IMR-90 (cell line): Measurements from ENCODE around the gene TPT1. TPM values are rescaled to one million over a fixed set of nuclear protein-coding genes. Genes with fewer than 3 reads are reported as not detected.

Experiments
- ATAC-seq: fragments of 200-7000 bp; cut with Tn5 transposase; 2 replicates; pipeline ENCODE4 v1.9.1; 2020; ENCODE audit warnings: low read depth, mild to moderate bottlenecking, moderate library complexity
- BruUV-seq: library from RNA; stranded (reverse); fragments of 400-500 nt; replicated peaks from 2 replicates; lab custom pipeline; 2021; lab: Mats Ljungman, UMichigan
- CTCF ChIA-PET: fragments of 300-600 bp; formaldehyde crosslinking; extraction: SDS; loops from one replicate; lab custom pipeline; 2021; ENCODE audit warnings: antibody characterized with exemption; lab: Yijun Ruan, JAX
- POLR2A ChIA-PET: fragments of 300-600 bp; sonication (Branson Sonifier 250); formaldehyde crosslinking; loops from one replicate; lab custom pipeline; 2022; ENCODE audit warnings: antibody characterized with exemption; ENCODE audit not compliant: unreplicated experiment; lab: Charles Lee
- DNase-seq: peaks from one replicate; pipeline ENCODE4 v3.0.0; 2013
- H2AFZ ChIP-seq: replicated peaks from 2 replicates; pipeline ENCODE3; 2013; ENCODE audit warnings: low read length, mild to moderate bottlenecking; ENCODE audit not compliant: poor library complexity
- H2AK5ac ChIP-seq: 2 replicates; pipeline ENCODE4 v1.6.1; 2013; ENCODE audit warnings: low read depth, low read length, inconsistent platforms
- H2AK9ac ChIP-seq: replicated peaks from 2 replicates; pipeline ENCODE3; 2013; ENCODE audit warnings: mild to moderate bottlenecking, low read depth, low read length, moderate library complexity; ENCODE audit not compliant: poor library complexity
- H2BK120ac ChIP-seq: 2 replicates; pipeline ENCODE4 v1.6.1; 2013; ENCODE audit warnings: low read depth, low read length, inconsistent platforms
- H2BK15ac ChIP-seq: 3 replicates; pipeline ENCODE4 v1.6.1; 2013; ENCODE audit warnings: low read depth, low read length, inconsistent platforms
- H2BK20ac ChIP-seq: 2 replicates; pipeline ENCODE4 v1.6.1; 2013; ENCODE audit warnings: low read depth, mild to moderate bottlenecking, inconsistent platforms, low read length, moderate library complexity
- H2BK5ac ChIP-seq: 2 replicates; pipeline ENCODE4 v1.6.1; 2013; ENCODE audit warnings: mild to moderate bottlenecking, low read depth, low read length, inconsistent platforms; ENCODE audit not compliant: poor library complexity, severe bottlenecking
- H3K14ac ChIP-seq: replicated peaks from 2 replicates; pipeline ENCODE4 v1.6.1; 2013; ENCODE audit warnings: low read depth, low read length, inconsistent platforms
- H3K18ac ChIP-seq: 2 replicates; pipeline ENCODE4 v1.6.1; 2013; ENCODE audit warnings: low read depth, low read length, control low read depth
- H3K23ac ChIP-seq: 2 replicates; pipeline ENCODE4 v1.6.1; 2013; ENCODE audit warnings: low read depth, low read length, inconsistent platforms
- H3K27ac ChIP-seq: 2 replicates; pipeline ENCODE4 v1.5.1; 2013; ENCODE audit warnings: mild to moderate bottlenecking, control low read depth, low read length; ENCODE audit not compliant: insufficient read depth
- H3K27me3 ChIP-seq: 2 replicates; pipeline ENCODE4 v1.6.1; 2013; ENCODE audit warnings: low read length; ENCODE audit not compliant: control insufficient read depth, insufficient read depth
- H3K36me3 ChIP-seq: 2 replicates; pipeline ENCODE4 v1.6.1; 2013; ENCODE audit warnings: low read length, mixed read lengths; ENCODE audit not compliant: control insufficient read depth, insufficient read depth
- H3K4ac ChIP-seq: 2 replicates; pipeline ENCODE4 v1.6.1; 2013; ENCODE audit warnings: low read depth, low read length, inconsistent platforms
- H3K4me1 ChIP-seq: 2 replicates; pipeline ENCODE4 v1.6.1; 2013; ENCODE audit warnings: low read length, mixed read lengths; ENCODE audit not compliant: control insufficient read depth, insufficient read depth
- H3K4me2 ChIP-seq: 2 replicates; pipeline ENCODE4 v1.6.1; 2013; ENCODE audit warnings: low read depth, mild to moderate bottlenecking, control low read depth, low read length, moderate library complexity
- H3K4me3 ChIP-seq: 2 replicates; pipeline ENCODE4 v1.5.1; 2013; ENCODE audit warnings: low read depth, mild to moderate bottlenecking, control low read depth, low read length, moderate library complexity; ENCODE audit not compliant: insufficient read depth
- H3K56ac ChIP-seq: 2 replicates; pipeline ENCODE4 v1.6.1; 2013; ENCODE audit warnings: low read length, inconsistent platforms; ENCODE audit not compliant: insufficient read depth; ENCODE audit errors: extremely low read depth
- H3K79me1 ChIP-seq, 2 experiments: 2 replicates each; pipeline ENCODE4 v1.6.1; 2013; ENCODE audit warnings: low read length in 2 of 2, inconsistent platforms in 1 of 2, low read depth in 1 of 2
- H3K9ac ChIP-seq: 2 replicates; pipeline ENCODE4 v1.6.1; 2013; ENCODE audit warnings: low read depth, low read length, control low read depth
- H3K9me1 ChIP-seq: 2 replicates; pipeline ENCODE4 v1.6.1; 2013; ENCODE audit warnings: low read length, inconsistent platforms; ENCODE audit not compliant: insufficient read depth
- H3K9me3 ChIP-seq: 2 replicates; pipeline ENCODE4 v1.6.1; 2013; ENCODE audit warnings: low read length; ENCODE audit not compliant: control insufficient read depth, insufficient read depth
- H4K20me1 ChIP-seq: 2 replicates; pipeline ENCODE4 v1.6.1; 2013; ENCODE audit warnings: low read length, inconsistent platforms; ENCODE audit not compliant: insufficient read depth
- H4K5ac ChIP-seq: 2 replicates; pipeline ENCODE4 v1.6.1; 2013; ENCODE audit warnings: mild to moderate bottlenecking, low read depth, low read length, control low read depth
- H4K8ac ChIP-seq, 2 experiments: 2 replicates each; pipeline ENCODE4 v1.6.1; 2013; ENCODE audit warnings: low read depth in 2 of 2, low read length in 2 of 2, control low read depth in 1 of 2, inconsistent platforms in 1 of 2
- H4K91ac ChIP-seq: 2 replicates; pipeline ENCODE4 v1.6.1; 2013; ENCODE audit warnings: low read depth, low read length, inconsistent platforms; ENCODE audit not compliant: insufficient read depth
- POLR2A ChIP-seq: IDR thresholded peaks from 2 replicates; pipeline ENCODE4 v1.6.1; 2012; ENCODE audit warnings: mild to moderate bottlenecking, low read depth, low read length
- WGBS, 2 experiments: methylation state at CpG; one replicate each; pipeline versions ENCODE4 v1.1.5 to v1.1.7; 2013; ENCODE audit warnings: missing lambda C conversion rate in 2 of 2; ENCODE audit not compliant: insufficient read length in 1 of 2; ENCODE audit errors: extremely low coverage in 2 of 2; 5-methylcytosine and 5-hydroxymethylcytosine counted together
- dilution Hi-C: fragments of 300-500 bp; cut with HindIII; formaldehyde crosslinking; loops from one replicate; pipeline ENCODE4 v1.14.3; 2018; ENCODE audit warnings: low sequenced_read_pairs; ENCODE audit not compliant: unreplicated experiment
- in situ Hi-C: fragments of 300-500 bp; cut with MboI; formaldehyde crosslinking; loops from 3 replicates; pipeline ENCODE4 v1.14.3; 2019; ENCODE audit warnings: low sequenced_read_pairs, inconsistent platforms, mixed read lengths
- intact Hi-C: fragments of 100-400 bp; cut with micrococcal nuclease; formaldehyde crosslinking; loops from 2 replicates; pipeline ENCODE4 v1.10.0; 2022
- polyA plus RNA-seq, 3 experiments: library from polyadenylated mRNA; depleted of rRNA; stranded (reverse); fragments of >200 nt; gene quantifications; 2 replicates each; pipeline ENCODE4 v1.2.3, GENCODE V29; 2012; ENCODE audit warnings: low replicate concordance in 1 of 3
- total RNA-seq: library from RNA; depleted of rRNA; stranded (reverse); fragments of >200 nt; gene quantifications from 2 replicates; pipeline ENCODE4 v1.2.3, GENCODE V29; 2012

The TPT1 gene
- total and polyA plus RNA-seq, 2 of the 4 experiments (the other 2 are of a cell fraction) = 1,663 to 2,665 TPM

DNA sequence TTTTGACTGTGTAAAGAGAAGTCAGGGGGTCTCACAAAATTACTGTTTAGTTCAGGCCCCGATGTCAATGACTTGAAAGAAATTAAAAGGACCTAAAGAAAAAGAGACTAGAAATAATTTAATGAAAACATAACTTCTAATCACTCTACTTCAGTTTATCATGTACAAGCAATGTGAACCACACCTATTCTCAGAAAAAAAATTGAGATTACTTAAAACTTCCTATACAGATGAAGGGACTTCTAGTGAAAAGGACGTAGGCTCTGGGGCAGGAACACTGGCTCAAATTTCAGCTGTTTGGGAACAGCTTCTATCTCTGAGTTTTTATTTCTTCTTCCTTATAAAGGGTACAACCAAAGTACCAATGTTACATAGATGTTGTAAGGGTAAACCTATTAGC, 38.0 kb downstream of the TPT1 start:
- H3K56ac ChIP-seq = no peak overlapping the region
- no peaks in the 10 kb centered on the region for H4K20me1 ChIP-seq
- H2AFZ ChIP-seq = no peak overlapping the region
- no peak overlapping the region for H4K91ac ChIP-seq
- H2AK9ac ChIP-seq = no peak overlapping the region
- ATAC-seq (no peak), DNase-seq (no peak)
- in situ Hi-C loops = loop anchor here (25.0 kb wide), 2 partner anchors 816 to 1391 kb away; no protein-coding TSS in a partner anchor
- H3K9me3 ChIP-seq = no peaks in the 10 kb centered on the region
- no peak overlapping the region for H2BK5ac ChIP-seq
- no peak overlapping the region for H3K4ac ChIP-seq
- H4K5ac ChIP-seq = no peak overlapping the region
- ChIA-PET POLR2A (no interaction called here), CTCF (interaction anchor here (1.0 kb wide), 1 partner anchor 242 kb away, joined by 3 read pairs; no protein-coding TSS in a partner anchor)
- BruUV-seq = no TSS peak
- no peaks in the 10 kb centered on the region for H3K27me3 ChIP-seq
- dilution Hi-C loops = no loop called here
- H3K4me3 ChIP-seq = no peak overlapping the region
- H3K18ac ChIP-seq = no peak overlapping the region
- no peak overlapping the region for H2BK20ac ChIP-seq
- TF ChIP-seq POLR2A = no peak
- H4K8ac ChIP-seq = no peak overlapping the region
- intact Hi-C loops = no loop called here
- no peak overlapping the region for H2BK15ac ChIP-seq
- H3K79me1 ChIP-seq = no peaks in the 10 kb centered on the region
- no peak overlapping the region for H3K14ac ChIP-seq
- H2AK5ac ChIP-seq = no peak overlapping the region
- no peak overlapping the region for H3K23ac ChIP-seq
- H3K4me1 ChIP-seq = peaks cover 3% of the 10 kb centered on the region; the same call in 1 of the 2 replicates
- no peak overlapping the region for H3K4me2 ChIP-seq
- H3K36me3 ChIP-seq = no peaks in the 10 kb centered on the region
- WGBS, 2 experiments = no CpG with 5 or more reads among the region's 2 CpGs
- no peak overlapping the region for H3K27ac ChIP-seq
- H2BK120ac ChIP-seq = no peak overlapping the region
- peaks cover 9% of the 10 kb centered on the region; the same call in 1 of the 2 replicates for H3K9me1 ChIP-seq
- no peak overlapping the region for H3K9ac ChIP-seq
